ENCODE data around the gene PCGF1.

The PCGF1 gene

GRCh38 chr2:74551530-74551929 lies 44.0 kb upstream of the PCGF1 start:
- Histone ChIP-seq H3K27me3 (ENCODE audit: control insufficient read depth in 2 of 2, insufficient read depth in 2 of 2, low read length in 2 of 2) (no peaks in the 10 kb centered on the region), H3K9ac (ENCODE audit: low read depth in 1 of 2, low read length in 2 of 2) (no peak overlapping the region), H3K9me3 (ENCODE audit: control insufficient read depth in 2 of 2, low read length in 2 of 2) (no peaks in the 10 kb centered on the region), H3K4me3 (ENCODE audit: low read length in 2 of 2) (no peak overlapping the region), H3K27ac (ENCODE audit: low read depth in 2 of 2, low read length in 2 of 2) (no peak overlapping the region), H3K36me3 (ENCODE audit: control insufficient read depth in 2 of 2, insufficient read depth in 2 of 2, low read length in 2 of 2) (peaks cover 0 to 3% of the 10 kb centered on the region in 2 donors), H3K4me1 (ENCODE audit: control insufficient read depth in 2 of 2, insufficient read depth in 2 of 2, low read length in 2 of 2) (peaks cover 5 to 23% of the 10 kb centered on the region in 2 donors)

DNA sequence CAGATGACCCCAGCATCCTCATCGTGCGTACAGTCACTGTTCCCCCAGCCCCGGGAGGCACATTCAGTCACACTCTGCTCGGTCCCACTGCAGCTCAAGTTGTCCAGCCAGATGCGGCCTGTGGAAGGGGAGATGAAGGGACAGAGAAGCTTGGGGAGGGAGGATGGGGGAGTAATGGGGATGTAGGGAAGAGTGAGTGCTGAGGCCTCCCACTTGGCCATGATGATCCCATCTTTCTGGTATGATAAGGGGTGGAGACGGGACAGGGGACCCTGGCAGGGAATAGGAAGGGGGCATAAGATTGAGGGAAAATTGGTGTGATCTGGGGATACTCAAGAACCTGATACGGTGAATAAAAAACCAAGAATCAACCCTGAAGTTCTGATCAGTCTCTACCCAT lies 42.7 kb upstream of the PCGF1 start:
- Histone ChIP-seq H3K36me3 (ENCODE audit: control insufficient read depth in 2 of 2, insufficient read depth in 2 of 2, low read length in 2 of 2) (no peaks in the 10 kb centered on the region), H3K4me3 (ENCODE audit: low read length in 2 of 2) (no peak overlapping the region), H3K4me1 (ENCODE audit: control insufficient read depth in 2 of 2, insufficient read depth in 2 of 2, low read length in 2 of 2) (peaks cover 5 to 23% of the 10 kb centered on the region in 2 donors), H3K27me3 (ENCODE audit: control insufficient read depth in 2 of 2, insufficient read depth in 2 of 2, low read length in 2 of 2) (no peaks in the 10 kb centered on the region), H3K9ac (ENCODE audit: low read depth in 1 of 2, low read length in 2 of 2) (no peak overlapping the region), H3K27ac (ENCODE audit: low read depth in 2 of 2, low read length in 2 of 2) (no peak overlapping the region), H3K9me3 (ENCODE audit: control insufficient read depth in 2 of 2, low read length in 2 of 2) (no peaks in the 10 kb centered on the region)

GRCh38 chr2:74548900-74549826 lies 41.7 kb upstream of the PCGF1 start:
- Histone ChIP-seq H3K9me3 (ENCODE audit: control insufficient read depth in 2 of 2, low read length in 2 of 2) (no peaks in the 10 kb centered on the region), H3K4me3 (ENCODE audit: low read length in 2 of 2) (peak overlapping the region; percentile 66 to 67), H3K27me3 (ENCODE audit: control insufficient read depth in 2 of 2, insufficient read depth in 2 of 2, low read length in 2 of 2) (no peaks in the 10 kb centered on the region), H3K36me3 (ENCODE audit: control insufficient read depth in 2 of 2, insufficient read depth in 2 of 2, low read length in 2 of 2) (no peaks in the 10 kb centered on the region), H3K27ac (ENCODE audit: low read depth in 2 of 2, low read length in 2 of 2) (peak overlapping the region; percentile 43 to 57), H3K4me1 (ENCODE audit: control insufficient read depth in 2 of 2, insufficient read depth in 2 of 2, low read length in 2 of 2) (peaks cover 5 to 23% of the 10 kb centered on the region in 2 donors), H3K9ac (ENCODE audit: low read depth in 1 of 2, low read length in 2 of 2) (peak overlapping the region; percentile 52 to 74)

DNA sequence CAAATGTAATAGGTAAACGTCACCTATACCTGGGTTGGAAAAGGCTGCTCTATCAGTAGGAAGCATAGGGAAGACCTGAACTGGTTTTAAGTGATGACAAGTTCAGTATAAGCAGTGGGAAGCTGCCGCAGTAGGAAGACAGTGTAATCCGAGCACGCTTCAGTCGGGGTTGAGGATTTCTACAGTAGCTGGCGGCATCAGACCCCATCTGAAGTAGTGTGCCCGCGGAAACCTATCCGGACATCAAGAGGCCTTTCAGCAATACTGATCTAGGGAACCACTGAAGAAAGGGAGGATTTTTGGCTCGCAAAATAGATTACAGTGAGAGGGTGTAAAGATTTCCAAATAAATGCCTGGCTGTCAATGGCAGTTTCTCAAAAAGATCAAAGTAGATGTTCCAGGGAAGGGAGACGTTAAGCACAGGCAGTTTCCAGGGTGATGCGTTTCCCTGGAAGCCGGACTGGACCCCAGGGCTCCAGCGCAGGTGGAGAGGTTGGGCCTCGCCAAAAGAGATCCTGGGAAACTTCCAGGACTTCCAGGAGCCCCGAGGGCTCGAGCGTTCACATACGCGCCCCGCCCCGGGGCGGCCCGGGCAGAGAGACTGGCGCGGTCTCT lies 40.9 kb upstream of the PCGF1 start:
- Histone ChIP-seq H3K27me3 (ENCODE audit: control insufficient read depth in 2 of 2, insufficient read depth in 2 of 2, low read length in 2 of 2) (no peaks in the 10 kb centered on the region), H3K4me3 (ENCODE audit: low read length in 2 of 2) (peak overlapping the region; percentile 59 to 67), H3K36me3 (ENCODE audit: control insufficient read depth in 2 of 2, insufficient read depth in 2 of 2, low read length in 2 of 2) (no peaks in the 10 kb centered on the region), H3K4me1 (ENCODE audit: control insufficient read depth in 2 of 2, insufficient read depth in 2 of 2, low read length in 2 of 2) (peaks cover 5 to 22% of the 10 kb centered on the region in 2 donors), H3K27ac (ENCODE audit: low read depth in 2 of 2, low read length in 2 of 2) (peak overlapping the region; percentile 43 to 57), H3K9me3 (ENCODE audit: control insufficient read depth in 2 of 2, low read length in 2 of 2) (no peaks in the 10 kb centered on the region), H3K9ac (ENCODE audit: low read depth in 1 of 2, low read length in 2 of 2) (peak overlapping the region; percentile 49 to 74)

DNA sequence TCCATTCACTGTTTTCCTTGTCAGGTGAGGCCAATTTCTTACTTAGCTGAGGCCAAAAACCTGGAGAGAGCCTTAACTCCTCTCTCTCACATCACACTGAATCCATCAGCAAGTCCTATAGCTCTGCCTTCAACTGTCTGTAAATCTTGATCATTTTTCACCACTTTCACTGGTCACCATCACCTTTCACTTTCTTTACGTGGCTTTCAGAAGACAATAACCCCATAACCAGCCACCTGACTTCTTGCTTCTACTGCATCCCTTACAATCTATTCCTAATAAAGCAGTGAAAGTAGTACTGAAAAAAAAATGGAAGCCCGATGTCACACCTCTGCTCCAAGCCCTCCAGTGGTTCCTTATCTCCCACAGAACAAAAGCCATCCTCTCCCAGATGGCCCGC lies 38.5 kb upstream of the PCGF1 start:
- Histone ChIP-seq H3K4me3 (ENCODE audit: low read length in 2 of 2) (no peak overlapping the region), H3K36me3 (ENCODE audit: control insufficient read depth in 2 of 2, insufficient read depth in 2 of 2, low read length in 2 of 2) (no peaks in the 10 kb centered on the region), H3K4me1 (ENCODE audit: control insufficient read depth in 2 of 2, insufficient read depth in 2 of 2, low read length in 2 of 2) (peaks cover 5 to 19% of the 10 kb centered on the region in 2 donors), H3K9me3 (ENCODE audit: control insufficient read depth in 2 of 2, low read length in 2 of 2) (no peaks in the 10 kb centered on the region), H3K9ac (ENCODE audit: low read depth in 1 of 2, low read length in 2 of 2) (no peak overlapping the region), H3K27me3 (ENCODE audit: control insufficient read depth in 2 of 2, insufficient read depth in 2 of 2, low read length in 2 of 2) (no peaks in the 10 kb centered on the region), H3K27ac (ENCODE audit: low read depth in 2 of 2, low read length in 2 of 2) (no peak overlapping the region)

DNA sequence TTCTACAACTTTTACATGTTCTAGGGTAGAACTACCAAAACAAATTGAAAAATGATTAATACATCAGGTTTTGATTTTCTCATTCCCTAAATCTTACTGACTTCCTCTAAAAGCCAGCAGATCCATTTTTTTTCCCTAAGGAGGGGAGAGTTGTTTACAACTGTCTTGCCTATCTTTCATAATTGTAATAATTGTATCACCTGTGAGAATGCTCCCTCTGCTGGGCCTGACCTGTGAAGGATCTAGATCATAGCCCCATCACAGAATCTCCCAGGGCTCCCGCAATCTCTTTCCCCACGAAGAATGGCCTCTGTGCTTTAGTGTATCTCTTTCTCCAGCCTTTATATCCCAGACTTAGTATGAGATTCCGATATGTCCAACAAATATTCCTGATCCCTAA lies 37.1 kb upstream of the PCGF1 start:
- H3K36me3 ChIP-seq (ENCODE audit: control insufficient read depth in 2 of 2, insufficient read depth in 2 of 2, low read length in 2 of 2), result no peaks in the 10 kb centered on the region
- H3K27ac ChIP-seq (ENCODE audit: low read depth in 2 of 2, low read length in 2 of 2), result no peak overlapping the region
- H3K4me3 ChIP-seq (ENCODE audit: low read length in 2 of 2), result no peak overlapping the region
- peaks cover 1 to 13% of the 10 kb centered on the region in 2 donors for H3K4me1 ChIP-seq (ENCODE audit: control insufficient read depth in 2 of 2, insufficient read depth in 2 of 2, low read length in 2 of 2)
- H3K27me3 ChIP-seq (ENCODE audit: control insufficient read depth in 2 of 2, insufficient read depth in 2 of 2, low read length in 2 of 2), result no peaks in the 10 kb centered on the region
- no peak overlapping the region for H3K9ac ChIP-seq (ENCODE audit: low read depth in 1 of 2, low read length in 2 of 2)
- no peaks in the 10 kb centered on the region for H3K9me3 ChIP-seq (ENCODE audit: control insufficient read depth in 2 of 2, low read length in 2 of 2)

GRCh38 chr2:74542978-74543377 lies 35.5 kb upstream of the PCGF1 start:
- Histone ChIP-seq H3K9me3 (ENCODE audit: control insufficient read depth in 2 of 2, low read length in 2 of 2) (no peaks in the 10 kb centered on the region), H3K4me1 (ENCODE audit: control insufficient read depth in 2 of 2, insufficient read depth in 2 of 2, low read length in 2 of 2) (no peaks in the 10 kb centered on the region), H3K9ac (ENCODE audit: low read depth in 1 of 2, low read length in 2 of 2) (no peak overlapping the region), H3K27me3 (ENCODE audit: control insufficient read depth in 2 of 2, insufficient read depth in 2 of 2, low read length in 2 of 2) (no peaks in the 10 kb centered on the region), H3K36me3 (ENCODE audit: control insufficient read depth in 2 of 2, insufficient read depth in 2 of 2, low read length in 2 of 2) (no peaks in the 10 kb centered on the region), H3K27ac (ENCODE audit: low read depth in 2 of 2, low read length in 2 of 2) (no peak overlapping the region), H3K4me3 (ENCODE audit: low read length in 2 of 2) (no peak overlapping the region)

- H3K4me3 ChIP-seq (ENCODE audit: low read length in 2 of 2), result no peak overlapping the region
- no peak overlapping the region for H3K9ac ChIP-seq (ENCODE audit: low read depth in 1 of 2, low read length in 2 of 2)
- H3K36me3 ChIP-seq (ENCODE audit: control insufficient read depth in 2 of 2, insufficient read depth in 2 of 2, low read length in 2 of 2), result no peaks in the 10 kb centered on the region
- H3K9me3 ChIP-seq (ENCODE audit: control insufficient read depth in 2 of 2, low read length in 2 of 2), result no peaks in the 10 kb centered on the region
- no peaks in the 10 kb centered on the region for H3K4me1 ChIP-seq (ENCODE audit: control insufficient read depth in 2 of 2, insufficient read depth in 2 of 2, low read length in 2 of 2)
- peak overlapping the region in 1 of 2 donors; percentile 20 for H3K27ac ChIP-seq (ENCODE audit: low read depth in 2 of 2, low read length in 2 of 2)
- H3K27me3 ChIP-seq (ENCODE audit: control insufficient read depth in 2 of 2, insufficient read depth in 2 of 2, low read length in 2 of 2), result no peaks in the 10 kb centered on the region
These were observed 32.8 kb upstream of the PCGF1 start for GRCh38 chr2:74540291-74540690.

DNA sequence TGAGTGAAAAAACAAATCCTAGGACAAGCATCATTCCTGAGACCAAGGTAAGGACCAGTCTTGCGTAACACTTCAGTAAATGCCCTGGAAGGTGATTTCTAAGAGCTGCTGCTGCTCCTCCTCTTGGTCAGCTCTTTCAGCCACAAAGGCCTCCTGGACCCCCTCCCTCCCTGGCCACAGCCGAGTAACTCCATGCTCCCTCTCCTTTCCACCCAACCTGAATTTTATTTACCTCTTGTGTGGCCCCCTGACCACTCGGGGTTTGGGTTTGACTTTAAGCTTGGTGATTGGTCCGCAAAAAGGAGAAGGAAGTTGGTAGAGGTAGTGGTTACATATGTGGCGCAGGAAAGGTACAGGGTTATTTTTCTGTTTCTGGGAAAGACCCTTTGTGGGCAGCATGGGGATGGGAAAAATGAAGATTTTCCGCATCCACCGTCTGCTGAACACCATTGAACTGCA lies 31.4 kb upstream of the PCGF1 start:
- H3K4me1 ChIP-seq (ENCODE audit: control insufficient read depth in 2 of 2, insufficient read depth in 2 of 2, low read length in 2 of 2), result no peaks in the 10 kb centered on the region

DNA sequence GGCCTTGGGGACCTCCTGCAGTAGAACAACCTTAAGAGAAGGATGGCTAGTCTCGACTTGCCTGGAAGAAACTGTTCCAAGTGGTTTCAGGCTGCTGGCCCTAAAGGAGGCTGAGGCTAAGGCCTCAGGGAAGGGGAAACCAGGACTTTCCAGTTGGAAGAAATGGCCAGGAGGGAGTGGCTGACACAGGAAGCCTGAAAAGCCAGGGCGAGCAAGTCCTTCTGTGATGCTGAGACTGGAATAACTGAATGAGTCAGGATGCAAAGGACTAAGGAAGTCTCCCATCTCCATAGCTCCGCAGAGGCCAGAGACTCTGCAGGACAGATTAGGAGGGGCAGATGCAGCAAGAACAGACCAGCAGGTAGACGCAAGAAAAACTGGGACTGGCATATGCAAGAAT lies 29.6 kb upstream of the PCGF1 start:
- H3K4me1 ChIP-seq (ENCODE audit: control insufficient read depth in 2 of 2, insufficient read depth in 2 of 2, low read length in 2 of 2), result no peaks in the 10 kb centered on the region
- H3K36me3 ChIP-seq (ENCODE audit: control insufficient read depth in 2 of 2, insufficient read depth in 2 of 2, low read length in 2 of 2), result peaks cover 6 to 10% of the 10 kb centered on the region in 2 donors
- H3K27me3 ChIP-seq (ENCODE audit: control insufficient read depth in 2 of 2, insufficient read depth in 2 of 2, low read length in 2 of 2), result no peaks in the 10 kb centered on the region
- H3K9me3 ChIP-seq (ENCODE audit: control insufficient read depth in 2 of 2, low read length in 2 of 2), result no peaks in the 10 kb centered on the region
- H3K27ac ChIP-seq (ENCODE audit: low read depth in 2 of 2, low read length in 2 of 2), result no peak overlapping the region
- H3K9ac ChIP-seq (ENCODE audit: low read depth in 1 of 2, low read length in 2 of 2), result no peak overlapping the region
- no peak overlapping the region for H3K4me3 ChIP-seq (ENCODE audit: low read length in 2 of 2)

More for the DNA sequence above, 31.4 kb upstream of the PCGF1 start:
- Histone ChIP-seq H3K9me3 (ENCODE audit: control insufficient read depth in 2 of 2, low read length in 2 of 2) (no peaks in the 10 kb centered on the region), H3K27me3 (ENCODE audit: control insufficient read depth in 2 of 2, insufficient read depth in 2 of 2, low read length in 2 of 2) (no peaks in the 10 kb centered on the region), H3K27ac (ENCODE audit: low read depth in 2 of 2, low read length in 2 of 2) (no peak overlapping the region), H3K4me3 (ENCODE audit: low read length in 2 of 2) (no peak overlapping the region), H3K36me3 (ENCODE audit: control insufficient read depth in 2 of 2, insufficient read depth in 2 of 2, low read length in 2 of 2) (no peaks in the 10 kb centered on the region), H3K9ac (ENCODE audit: low read depth in 1 of 2, low read length in 2 of 2) (no peak overlapping the region)

Data from mucosa of rectum (tissue), 2 donors.